HEK293 (cell line): ENCODE results near the gene CFAP43.

Experiments
- PATZ1 ChIP-seq: fragments of 450-650 bp; formaldehyde crosslinking; IDR thresholded peaks from 2 replicates; pipeline ENCODE4 v1.5.1; 2016; ENCODE audit warnings: missing biosample characterization, missing genetic modification characterization
- SETDB1 ChIP-seq: IDR thresholded peaks from one replicate; pipeline ENCODE4 v1.6.1; 2017; ENCODE audit warnings: mild to moderate bottlenecking, low read length, moderate library complexity, mixed read lengths; ENCODE audit not compliant: insufficient read length
- ZFP37 ChIP-seq: fragments of 450-650 bp; formaldehyde crosslinking; IDR thresholded peaks from 2 replicates; pipeline ENCODE4 v1.5.1; 2016; ENCODE audit warnings: missing biosample characterization, missing genetic modification characterization
- ZNF274 ChIP-seq, 2 experiments: fragments of 200-500 bp in 1 of 2; fragments of 450-650 bp in 1 of 2; sonication (Bioruptor generic) in 1 of 2; formaldehyde crosslinking in 1 of 2; IDR thresholded peaks; 2 replicates each; pipeline versions ENCODE4 v1.5.1 to v1.6.1; 2014 to 2016; ENCODE audit warnings: borderline replicate concordance in 1 of 2, inconsistent platforms in 1 of 2, low read length in 1 of 2, missing biosample characterization in 1 of 2, missing genetic modification characterization in 1 of 2
- ZNF510 ChIP-seq: fragments of 450-650 bp; formaldehyde crosslinking; IDR thresholded peaks from 2 replicates; pipeline ENCODE4 v1.5.1; 2018; ENCODE audit warnings: mild to moderate bottlenecking, missing genetic modification characterization, missing biosample characterization; ENCODE audit not compliant: insufficient replicate concordance

DNA sequence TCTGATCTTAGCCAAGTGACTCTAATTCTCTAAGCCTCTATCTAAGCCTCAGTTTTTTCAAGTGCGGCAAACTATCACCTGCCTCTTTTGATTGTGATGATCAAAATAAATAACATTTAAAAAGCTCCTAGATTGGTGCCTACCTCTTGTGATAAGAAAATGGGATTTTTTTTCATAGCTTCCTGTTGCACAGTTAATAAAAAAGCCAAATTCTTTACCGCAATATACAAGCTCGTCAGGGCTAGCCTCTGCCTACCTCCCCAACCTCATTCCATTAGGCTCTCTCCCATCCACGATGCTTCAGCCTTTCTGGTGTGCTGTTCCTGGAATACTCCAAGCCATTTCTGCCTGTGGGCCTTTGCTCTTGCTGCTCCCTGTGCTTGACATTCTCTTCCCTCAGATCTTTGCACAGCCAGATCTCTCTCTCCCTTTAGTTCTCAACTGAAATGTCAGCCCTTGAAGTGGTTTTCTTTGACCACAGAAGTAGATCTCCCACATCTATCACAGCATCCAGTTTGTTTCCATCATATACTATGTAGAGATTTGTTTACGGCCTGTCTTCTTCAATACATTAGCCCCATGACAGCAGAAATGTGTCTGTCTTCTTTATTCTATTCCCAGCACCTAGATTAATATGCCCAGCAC is 61.4 kb downstream of the CFAP43 start:
- TF ChIP-seq ZFP37 (tag by site-specific recombination) (no peak), SETDB1 (no peak), PATZ1 (tag by site-specific recombination) (no peak), ZNF510 (no peak), ZNF274 (IDR thresholded peaks at IDR 0.05; ENCODE audit: low read length) (no peak), ZNF274 (tag by site-specific recombination; IDR thresholded peaks at IDR 0.05; ENCODE audit: borderline replicate concordance) (no peak)
